IMR-90 (cell line): ENCODE results near the gene DGKG. TPM values are rescaled to one million over a fixed set of nuclear protein-coding genes. Genes with fewer than 3 reads are reported as not detected.

Experiments used
- ATAC-seq: fragments of 200-7000 bp; cut with Tn5 transposase; 2 replicates; pipeline ENCODE4 v1.9.1; 2020; ENCODE audit warnings: low read depth, mild to moderate bottlenecking, moderate library complexity
- BruUV-seq: library from RNA; stranded (reverse); fragments of 400-500 nt; replicated peaks from 2 replicates; lab custom pipeline; 2021; lab: Mats Ljungman, UMichigan
- CTCF ChIA-PET: fragments of 300-600 bp; formaldehyde crosslinking; extraction: SDS; loops from one replicate; lab custom pipeline; 2021; ENCODE audit warnings: antibody characterized with exemption; lab: Yijun Ruan, JAX
- POLR2A ChIA-PET: fragments of 300-600 bp; sonication (Branson Sonifier 250); formaldehyde crosslinking; loops from one replicate; lab custom pipeline; 2022; ENCODE audit warnings: antibody characterized with exemption; ENCODE audit not compliant: unreplicated experiment; lab: Charles Lee
- DNase-seq: peaks from one replicate; pipeline ENCODE4 v3.0.0; 2013
- H2AFZ ChIP-seq: replicated peaks from 2 replicates; pipeline ENCODE3; 2013; ENCODE audit warnings: low read length, mild to moderate bottlenecking; ENCODE audit not compliant: poor library complexity
- H2AK5ac ChIP-seq: 2 replicates; pipeline ENCODE4 v1.6.1; 2013; ENCODE audit warnings: low read depth, low read length, inconsistent platforms
- H2AK9ac ChIP-seq: replicated peaks from 2 replicates; pipeline ENCODE3; 2013; ENCODE audit warnings: mild to moderate bottlenecking, low read depth, low read length, moderate library complexity; ENCODE audit not compliant: poor library complexity
- H2BK120ac ChIP-seq: 2 replicates; pipeline ENCODE4 v1.6.1; 2013; ENCODE audit warnings: low read depth, low read length, inconsistent platforms
- H2BK15ac ChIP-seq: 3 replicates; pipeline ENCODE4 v1.6.1; 2013; ENCODE audit warnings: low read depth, low read length, inconsistent platforms
- H2BK20ac ChIP-seq: 2 replicates; pipeline ENCODE4 v1.6.1; 2013; ENCODE audit warnings: low read depth, mild to moderate bottlenecking, inconsistent platforms, low read length, moderate library complexity
- H2BK5ac ChIP-seq: 2 replicates; pipeline ENCODE4 v1.6.1; 2013; ENCODE audit warnings: mild to moderate bottlenecking, low read depth, low read length, inconsistent platforms; ENCODE audit not compliant: poor library complexity, severe bottlenecking
- H3K14ac ChIP-seq: replicated peaks from 2 replicates; pipeline ENCODE4 v1.6.1; 2013; ENCODE audit warnings: low read depth, low read length, inconsistent platforms
- H3K18ac ChIP-seq: 2 replicates; pipeline ENCODE4 v1.6.1; 2013; ENCODE audit warnings: low read depth, low read length, control low read depth
- H3K23ac ChIP-seq: 2 replicates; pipeline ENCODE4 v1.6.1; 2013; ENCODE audit warnings: low read depth, low read length, inconsistent platforms
- H3K27ac ChIP-seq: 2 replicates; pipeline ENCODE4 v1.5.1; 2013; ENCODE audit warnings: mild to moderate bottlenecking, control low read depth, low read length; ENCODE audit not compliant: insufficient read depth
- H3K27me3 ChIP-seq: 2 replicates; pipeline ENCODE4 v1.6.1; 2013; ENCODE audit warnings: low read length; ENCODE audit not compliant: control insufficient read depth, insufficient read depth
- H3K36me3 ChIP-seq: 2 replicates; pipeline ENCODE4 v1.6.1; 2013; ENCODE audit warnings: low read length, mixed read lengths; ENCODE audit not compliant: control insufficient read depth, insufficient read depth
- H3K4ac ChIP-seq: 2 replicates; pipeline ENCODE4 v1.6.1; 2013; ENCODE audit warnings: low read depth, low read length, inconsistent platforms
- H3K4me1 ChIP-seq: 2 replicates; pipeline ENCODE4 v1.6.1; 2013; ENCODE audit warnings: low read length, mixed read lengths; ENCODE audit not compliant: control insufficient read depth, insufficient read depth
- H3K4me2 ChIP-seq: 2 replicates; pipeline ENCODE4 v1.6.1; 2013; ENCODE audit warnings: low read depth, mild to moderate bottlenecking, control low read depth, low read length, moderate library complexity
- H3K4me3 ChIP-seq: 2 replicates; pipeline ENCODE4 v1.5.1; 2013; ENCODE audit warnings: low read depth, mild to moderate bottlenecking, control low read depth, low read length, moderate library complexity; ENCODE audit not compliant: insufficient read depth
- H3K56ac ChIP-seq: 2 replicates; pipeline ENCODE4 v1.6.1; 2013; ENCODE audit warnings: low read length, inconsistent platforms; ENCODE audit not compliant: insufficient read depth; ENCODE audit errors: extremely low read depth
- H3K79me1 ChIP-seq, 2 experiments: 2 replicates each; pipeline ENCODE4 v1.6.1; 2013; ENCODE audit warnings: low read length in 2 of 2, inconsistent platforms in 1 of 2, low read depth in 1 of 2
- H3K9ac ChIP-seq: 2 replicates; pipeline ENCODE4 v1.6.1; 2013; ENCODE audit warnings: low read depth, low read length, control low read depth
- H3K9me1 ChIP-seq: 2 replicates; pipeline ENCODE4 v1.6.1; 2013; ENCODE audit warnings: low read length, inconsistent platforms; ENCODE audit not compliant: insufficient read depth
- H3K9me3 ChIP-seq: 2 replicates; pipeline ENCODE4 v1.6.1; 2013; ENCODE audit warnings: low read length; ENCODE audit not compliant: control insufficient read depth, insufficient read depth
- H4K20me1 ChIP-seq: 2 replicates; pipeline ENCODE4 v1.6.1; 2013; ENCODE audit warnings: low read length, inconsistent platforms; ENCODE audit not compliant: insufficient read depth
- H4K5ac ChIP-seq: 2 replicates; pipeline ENCODE4 v1.6.1; 2013; ENCODE audit warnings: mild to moderate bottlenecking, low read depth, low read length, control low read depth
- H4K8ac ChIP-seq, 2 experiments: 2 replicates each; pipeline ENCODE4 v1.6.1; 2013; ENCODE audit warnings: low read depth in 2 of 2, low read length in 2 of 2, control low read depth in 1 of 2, inconsistent platforms in 1 of 2
- H4K91ac ChIP-seq: 2 replicates; pipeline ENCODE4 v1.6.1; 2013; ENCODE audit warnings: low read depth, low read length, inconsistent platforms; ENCODE audit not compliant: insufficient read depth
- BHLHE40 ChIP-seq: fragments of 150-350 bp; IDR thresholded peaks from 2 replicates; pipeline ENCODE4 v1.6.1; 2016; ENCODE audit warnings: mild to moderate bottlenecking, low read depth, low read length
- CEBPB ChIP-seq: IDR thresholded peaks from 2 replicates; pipeline ENCODE4 v1.6.1; 2012; ENCODE audit warnings: low read depth, low read length, improper control_type of control experiment
- FOS ChIP-seq: fragments of 150-350 bp; IDR thresholded peaks from 2 replicates; pipeline ENCODE4 v1.6.1; 2016; ENCODE audit warnings: low read depth, low read length
- MAFK ChIP-seq: IDR thresholded peaks from 2 replicates; pipeline ENCODE4 v1.6.1; 2012; ENCODE audit warnings: low read depth, low read length, improper control_type of control experiment
- MAZ ChIP-seq: IDR thresholded peaks from 2 replicates; pipeline ENCODE4 v1.6.1; 2012; ENCODE audit warnings: low read depth, mild to moderate bottlenecking, low read length, improper control_type of control experiment, moderate library complexity, borderline replicate concordance
- MXI1 ChIP-seq: IDR thresholded peaks from 2 replicates; pipeline ENCODE4 v1.6.1; 2012; ENCODE audit warnings: low read depth, mild to moderate bottlenecking, low read length, moderate library complexity, borderline replicate concordance
- NFE2L2 ChIP-seq: fragments of 150-350 bp; IDR thresholded peaks from 2 replicates; pipeline ENCODE4 v1.6.1; 2016; ENCODE audit warnings: low read depth, mild to moderate bottlenecking, low read length
- RAD21 ChIP-seq: IDR thresholded peaks from 2 replicates; pipeline ENCODE4 v1.6.1; 2012; ENCODE audit warnings: low read length, improper control_type of control experiment
- RCOR1 ChIP-seq: IDR thresholded peaks from 2 replicates; pipeline ENCODE4 v1.6.1; 2012; ENCODE audit warnings: mild to moderate bottlenecking, low read length, improper control_type of control experiment; ENCODE audit not compliant: insufficient replicate concordance
- RFX5 ChIP-seq: IDR thresholded peaks from 2 replicates; pipeline ENCODE4 v1.8.0; 2012; ENCODE audit warnings: low read depth, mild to moderate bottlenecking, low read length, moderate library complexity
- whole genome bisulfite sequencing, 2 experiments: methylation state at CpG; one replicate each; pipeline versions ENCODE4 v1.1.5 to v1.1.7; 2013; ENCODE audit warnings: missing lambda C conversion rate in 2 of 2; ENCODE audit not compliant: insufficient read length in 1 of 2; ENCODE audit errors: extremely low coverage in 2 of 2; 5-methylcytosine and 5-hydroxymethylcytosine counted together
- dilution Hi-C: fragments of 300-500 bp; cut with HindIII; formaldehyde crosslinking; loops from one replicate; pipeline ENCODE4 v1.14.3; 2018; ENCODE audit warnings: low sequenced_read_pairs; ENCODE audit not compliant: unreplicated experiment
- in situ Hi-C: fragments of 300-500 bp; cut with MboI; formaldehyde crosslinking; loops from 3 replicates; pipeline ENCODE4 v1.14.3; 2019; ENCODE audit warnings: low sequenced_read_pairs, inconsistent platforms, mixed read lengths
- intact Hi-C: fragments of 100-400 bp; cut with micrococcal nuclease; formaldehyde crosslinking; loops from 2 replicates; pipeline ENCODE4 v1.10.0; 2022
- polyA plus RNA-seq, 3 experiments: library from polyadenylated mRNA; depleted of rRNA; stranded (reverse); fragments of >200 nt; gene quantifications; 2 replicates each; pipeline ENCODE4 v1.2.3, GENCODE V29; 2012; ENCODE audit warnings: low replicate concordance in 1 of 3
- total RNA-seq: library from RNA; depleted of rRNA; stranded (reverse); fragments of >200 nt; gene quantifications from 2 replicates; pipeline ENCODE4 v1.2.3, GENCODE V29; 2012
- TF ChIP-seq, protein P1 (sequence below): conservative IDR thresholded peaks from 2 replicates; pipeline ENCODE4 v1.5.1; 2012; ENCODE audit warnings: mild to moderate bottlenecking, low read depth, low read length, improper control_type of control experiment
- TF ChIP-seq, protein P2 (sequence below): fragments of 150-350 bp; IDR thresholded peaks from 2 replicates; pipeline ENCODE4 v1.6.1; 2016; ENCODE audit warnings: low read depth, mild to moderate bottlenecking, low read length, moderate library complexity, borderline replicate concordance
- TF ChIP-seq, protein P3 (sequence below): fragments of 150-350 bp; IDR thresholded peaks from 2 replicates; pipeline ENCODE4 v1.6.1; 2017; ENCODE audit warnings: mild to moderate bottlenecking, antibody characterized with exemption, low read length, low read depth

Gene DGKG
- total and polyA plus RNA-seq, 2 of the 4 experiments (the other 2 are of a cell fraction) = 1.2 to 4.1 TPM

DNA sequence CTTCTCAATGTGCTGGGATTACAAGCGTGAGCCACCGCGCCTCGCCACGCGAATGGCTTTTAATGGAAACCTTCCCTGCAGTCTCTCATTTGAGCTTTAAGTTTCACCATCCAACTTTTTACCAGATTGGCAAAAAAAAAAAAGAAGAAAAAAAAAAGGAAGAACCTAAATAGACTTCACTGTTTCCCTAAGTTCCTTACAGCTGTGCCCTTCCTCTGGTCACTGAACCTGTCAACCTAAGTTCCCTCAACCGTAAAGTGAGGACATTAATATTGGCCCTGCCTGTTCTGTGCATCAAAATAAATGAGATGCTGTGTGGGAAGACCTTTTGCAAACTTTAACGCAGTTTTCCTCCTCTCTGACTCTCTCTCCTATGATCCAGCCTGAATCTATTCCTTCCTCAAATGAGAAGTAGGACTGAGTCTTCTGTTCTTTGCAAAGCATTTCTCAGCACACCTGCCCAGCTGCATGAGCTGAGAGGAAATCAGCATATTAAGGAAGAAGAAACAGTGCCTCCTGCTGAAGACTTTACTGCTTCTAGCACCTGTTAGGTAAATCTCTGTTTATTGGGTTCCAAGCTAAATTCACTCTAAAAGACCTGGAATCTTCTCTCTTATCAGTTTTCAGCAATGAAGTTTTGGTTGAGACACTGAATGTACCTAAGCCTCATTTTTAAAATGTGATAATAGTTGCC is 153.6 kb downstream of the DGKG start (continued):
- TF ChIP-seq RCOR1 = no peak

DNA sequence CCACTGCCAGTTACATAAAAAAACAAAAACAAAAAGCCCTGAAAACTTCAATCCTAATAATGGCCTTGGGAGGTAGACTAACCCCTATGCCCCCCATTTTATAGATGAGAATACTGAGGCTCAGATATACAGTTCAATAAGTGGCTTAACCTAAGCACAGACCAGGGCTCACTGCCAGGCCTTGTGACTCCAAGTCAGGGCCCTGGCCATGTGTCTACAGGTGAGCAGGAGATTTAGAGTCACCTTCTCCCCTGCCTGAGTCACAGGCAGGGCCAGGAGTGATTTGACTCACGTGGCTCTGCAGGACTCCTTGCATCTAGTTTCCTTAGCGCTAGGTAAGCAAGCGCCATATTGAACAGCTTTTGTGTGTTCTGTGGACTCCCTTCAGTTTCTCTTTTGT is 154.5 kb downstream of the DGKG start:
- no peaks in the 10 kb centered on the region for H3K9me3 ChIP-seq
- peaks cover 1% of the 10 kb centered on the region; the same call in 1 of the 2 replicates for H3K27me3 ChIP-seq
- no peak overlapping the region for H3K27ac ChIP-seq
- H2BK5ac ChIP-seq = no peak overlapping the region
- ChIA-PET POLR2A (interaction anchor here (0.6 kb wide), 2 partner anchors 12 to 269 kb away, joined by 3 read pairs; no protein-coding TSS in a partner anchor), CTCF (no interaction called here)
- H2AK9ac ChIP-seq = no peak overlapping the region
- no peak overlapping the region for H3K4me3 ChIP-seq
- WGBS, 2 experiments = no CpG with 5 or more reads among the region's 3 CpGs
- H3K79me1 ChIP-seq = no peaks in the 10 kb centered on the region
- H3K4me1 ChIP-seq = peaks cover 12% of the 10 kb centered on the region; the same call in 1 of the 2 replicates
- H2BK120ac ChIP-seq = no peak overlapping the region
- no peak overlapping the region for H4K5ac ChIP-seq
- H2BK15ac ChIP-seq = no peak overlapping the region
- ATAC-seq (no peak), DNase-seq (no peak)
- no peak overlapping the region for H2BK20ac ChIP-seq
- no peak overlapping the region for H3K56ac ChIP-seq
- intact Hi-C loops = no loop called here
- H3K4ac ChIP-seq = no peak overlapping the region
- H3K9ac ChIP-seq = no peak overlapping the region
- H4K20me1 ChIP-seq = no peaks in the 10 kb centered on the region
- in situ Hi-C loops = no loop called here
- H3K36me3 ChIP-seq = no peaks in the 10 kb centered on the region
- no peak overlapping the region for H2AK5ac ChIP-seq
- H3K4me2 ChIP-seq = no peak overlapping the region
- H3K18ac ChIP-seq = no peak overlapping the region
- H4K91ac ChIP-seq = no peak overlapping the region
- H4K8ac ChIP-seq = no peak overlapping the region
- dilution Hi-C loops = no loop called here
- H3K9me1 ChIP-seq = 0 out of 2 replicates have a peak, but pooled peaks cover 6% of the 10 kb centered on the region
- H3K23ac ChIP-seq = no peak overlapping the region
- no peak overlapping the region for H2AFZ ChIP-seq
- H3K14ac ChIP-seq = no peak overlapping the region
- BruUV-seq = no TSS peak
- TF ChIP-seq RFX5 (no peak), CEBPB (no peak), MXI1 (no peak), FOS (no peak), RAD21 (no peak), RCOR1 (no peak), BHLHE40 (no peak), NFE2L2 (no peak), MAFK (no peak), MAZ (no peak)
- TF ChIP-seq, protein P1, sequence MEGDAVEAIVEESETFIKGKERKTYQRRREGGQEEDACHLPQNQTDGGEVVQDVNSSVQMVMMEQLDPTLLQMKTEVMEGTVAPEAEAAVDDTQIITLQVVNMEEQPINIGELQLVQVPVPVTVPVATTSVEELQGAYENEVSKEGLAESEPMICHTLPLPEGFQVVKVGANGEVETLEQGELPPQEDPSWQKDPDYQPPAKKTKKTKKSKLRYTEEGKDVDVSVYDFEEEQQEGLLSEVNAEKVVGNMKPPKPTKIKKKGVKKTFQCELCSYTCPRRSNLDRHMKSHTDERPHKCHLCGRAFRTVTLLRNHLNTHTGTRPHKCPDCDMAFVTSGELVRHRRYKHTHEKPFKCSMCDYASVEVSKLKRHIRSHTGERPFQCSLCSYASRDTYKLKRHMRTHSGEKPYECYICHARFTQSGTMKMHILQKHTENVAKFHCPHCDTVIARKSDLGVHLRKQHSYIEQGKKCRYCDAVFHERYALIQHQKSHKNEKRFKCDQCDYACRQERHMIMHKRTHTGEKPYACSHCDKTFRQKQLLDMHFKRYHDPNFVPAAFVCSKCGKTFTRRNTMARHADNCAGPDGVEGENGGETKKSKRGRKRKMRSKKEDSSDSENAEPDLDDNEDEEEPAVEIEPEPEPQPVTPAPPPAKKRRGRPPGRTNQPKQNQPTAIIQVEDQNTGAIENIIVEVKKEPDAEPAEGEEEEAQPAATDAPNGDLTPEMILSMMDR = no peak
- TF ChIP-seq, protein P2, sequence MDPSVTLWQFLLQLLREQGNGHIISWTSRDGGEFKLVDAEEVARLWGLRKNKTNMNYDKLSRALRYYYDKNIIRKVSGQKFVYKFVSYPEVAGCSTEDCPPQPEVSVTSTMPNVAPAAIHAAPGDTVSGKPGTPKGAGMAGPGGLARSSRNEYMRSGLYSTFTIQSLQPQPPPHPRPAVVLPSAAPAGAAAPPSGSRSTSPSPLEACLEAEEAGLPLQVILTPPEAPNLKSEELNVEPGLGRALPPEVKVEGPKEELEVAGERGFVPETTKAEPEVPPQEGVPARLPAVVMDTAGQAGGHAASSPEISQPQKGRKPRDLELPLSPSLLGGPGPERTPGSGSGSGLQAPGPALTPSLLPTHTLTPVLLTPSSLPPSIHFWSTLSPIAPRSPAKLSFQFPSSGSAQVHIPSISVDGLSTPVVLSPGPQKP = no peak
- TF ChIP-seq, protein P3, sequence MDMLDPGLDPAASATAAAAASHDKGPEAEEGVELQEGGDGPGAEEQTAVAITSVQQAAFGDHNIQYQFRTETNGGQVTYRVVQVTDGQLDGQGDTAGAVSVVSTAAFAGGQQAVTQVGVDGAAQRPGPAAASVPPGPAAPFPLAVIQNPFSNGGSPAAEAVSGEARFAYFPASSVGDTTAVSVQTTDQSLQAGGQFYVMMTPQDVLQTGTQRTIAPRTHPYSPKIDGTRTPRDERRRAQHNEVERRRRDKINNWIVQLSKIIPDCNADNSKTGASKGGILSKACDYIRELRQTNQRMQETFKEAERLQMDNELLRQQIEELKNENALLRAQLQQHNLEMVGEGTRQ = no peak
